HG03378 (cell line): Measurements from ENCODE around the gene RAPGEF1.

Experiments
- ATAC-seq: cut with Tn5 transposase; IDR thresholded peaks from one replicate; pipeline ENCODE4 v1.9.1; 2021; ENCODE audit warnings: mild to moderate bottlenecking, moderate library complexity; ENCODE audit not compliant: unreplicated experiment

The RAPGEF1 gene

DNA sequence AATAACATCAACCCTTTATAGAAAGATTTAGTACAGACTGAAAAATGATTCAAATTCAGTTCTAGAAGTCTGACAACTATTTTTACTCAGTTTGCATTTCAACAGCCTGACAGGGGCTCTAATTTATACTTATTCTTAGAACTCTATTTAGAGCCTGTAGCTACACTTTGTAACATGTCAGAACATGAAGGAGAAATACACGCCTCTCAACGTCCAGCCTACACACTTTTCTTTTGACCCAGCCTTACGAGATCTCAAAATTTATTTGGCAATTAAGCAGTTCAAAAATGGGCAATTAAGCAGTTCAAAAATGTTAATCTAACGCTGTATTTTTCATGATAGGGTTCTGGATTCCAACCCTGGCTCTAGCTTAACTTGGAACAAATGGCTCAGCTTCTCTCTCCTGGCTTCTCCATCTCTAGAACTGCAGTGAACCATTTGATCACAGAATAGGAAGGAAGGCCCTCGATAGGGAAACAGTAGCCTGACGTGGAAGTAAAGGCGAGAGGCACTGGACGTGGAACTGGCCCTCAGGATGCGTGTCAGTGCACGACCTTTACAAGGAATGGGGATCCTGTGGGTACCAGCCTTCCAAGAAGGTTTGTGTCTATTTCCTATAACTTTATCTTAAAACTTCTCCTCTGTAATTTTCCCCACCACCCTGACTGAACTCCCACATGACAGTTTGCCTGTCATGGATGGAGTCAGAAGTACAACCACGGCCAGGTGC, 128.1 kb downstream of the RAPGEF1 start:
- ATAC-seq = no peak

GRCh38 chr9:131610231-131610761, 129.6 kb downstream of the RAPGEF1 start:
- ATAC-seq = no peak

- ATAC-seq = no peak
These were observed 130.6 kb downstream of the RAPGEF1 start for GRCh38 chr9:131609099-131609830.

DNA sequence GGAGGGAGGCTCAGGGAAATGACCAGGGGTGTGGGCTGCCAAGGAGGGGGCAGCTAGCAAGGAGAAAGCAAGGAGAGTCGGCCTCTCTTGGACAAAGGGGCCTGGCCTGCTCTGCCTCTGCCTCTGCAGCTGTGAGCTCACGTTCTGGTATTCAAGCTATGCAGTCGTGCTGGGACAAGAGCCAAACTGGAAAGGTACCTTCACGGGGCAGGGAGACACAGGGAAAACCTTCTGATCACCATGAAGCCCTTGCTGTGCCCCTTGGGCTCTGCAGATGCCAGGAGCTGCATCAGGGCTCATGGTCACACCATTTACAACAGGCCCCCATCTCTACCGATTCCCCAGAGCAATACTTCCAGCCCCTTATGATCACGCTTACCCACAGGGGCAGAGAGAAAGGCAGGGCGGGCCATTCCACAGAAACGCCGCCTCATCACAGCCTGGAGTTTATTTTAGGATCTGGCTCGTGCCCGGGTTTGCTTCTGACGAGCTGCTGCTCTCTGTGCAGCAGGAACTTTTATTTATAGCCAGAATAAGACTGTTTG, 131.3 kb downstream of the RAPGEF1 start:
- no peak for ATAC-seq

DNA sequence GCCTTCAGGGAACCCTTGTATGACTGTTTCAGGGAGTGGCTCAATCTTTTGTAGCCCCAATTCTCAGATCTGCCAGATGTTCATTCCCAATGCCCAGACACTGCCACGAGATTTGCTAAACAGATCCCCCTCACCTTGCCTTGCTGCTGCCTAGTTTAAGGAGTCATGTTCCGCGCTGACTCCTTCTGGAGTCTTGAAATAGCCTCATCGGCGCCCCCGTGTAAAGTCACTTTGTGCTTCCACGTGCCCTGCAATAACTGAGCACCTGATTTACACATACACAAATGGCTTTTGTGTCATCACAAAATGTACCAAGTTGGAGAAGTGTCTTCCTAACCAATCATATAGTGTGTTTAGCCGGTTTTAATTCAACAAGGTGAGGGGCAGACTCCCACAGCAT, 132.3 kb downstream of the RAPGEF1 start:
- no peak for ATAC-seq

DNA sequence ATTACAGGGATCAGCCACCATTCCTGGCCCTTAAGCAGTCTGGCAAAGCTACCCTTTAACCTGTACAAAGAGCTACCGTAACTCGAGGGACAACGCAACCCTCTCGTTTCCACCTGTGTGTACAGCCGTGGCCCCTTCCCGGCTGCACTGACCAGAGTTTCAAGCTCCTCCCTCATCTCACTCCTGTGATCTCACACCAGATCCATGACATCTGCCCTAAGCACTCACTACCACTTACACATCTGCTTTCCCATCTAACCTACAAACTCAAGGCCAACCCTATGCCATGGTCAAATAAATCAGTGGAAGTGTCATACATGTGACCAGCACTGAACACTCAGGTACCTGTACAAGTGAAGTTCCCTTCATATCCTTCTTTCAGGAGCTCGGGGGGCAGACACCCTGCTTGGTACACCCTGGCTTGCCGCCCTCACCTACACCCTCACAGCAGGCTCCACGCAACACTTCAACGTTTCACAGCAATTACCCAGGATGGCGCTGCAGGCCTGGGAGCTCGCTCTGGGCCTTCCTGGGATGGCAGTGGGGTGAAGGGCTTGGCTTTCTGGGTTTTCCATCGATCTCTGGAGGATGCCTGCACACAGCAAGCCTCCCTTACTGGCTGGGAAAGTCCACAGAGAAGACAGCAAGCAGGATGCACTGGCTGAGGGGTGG, 132.8 kb downstream of the RAPGEF1 start:
- ATAC-seq = no peak

DNA sequence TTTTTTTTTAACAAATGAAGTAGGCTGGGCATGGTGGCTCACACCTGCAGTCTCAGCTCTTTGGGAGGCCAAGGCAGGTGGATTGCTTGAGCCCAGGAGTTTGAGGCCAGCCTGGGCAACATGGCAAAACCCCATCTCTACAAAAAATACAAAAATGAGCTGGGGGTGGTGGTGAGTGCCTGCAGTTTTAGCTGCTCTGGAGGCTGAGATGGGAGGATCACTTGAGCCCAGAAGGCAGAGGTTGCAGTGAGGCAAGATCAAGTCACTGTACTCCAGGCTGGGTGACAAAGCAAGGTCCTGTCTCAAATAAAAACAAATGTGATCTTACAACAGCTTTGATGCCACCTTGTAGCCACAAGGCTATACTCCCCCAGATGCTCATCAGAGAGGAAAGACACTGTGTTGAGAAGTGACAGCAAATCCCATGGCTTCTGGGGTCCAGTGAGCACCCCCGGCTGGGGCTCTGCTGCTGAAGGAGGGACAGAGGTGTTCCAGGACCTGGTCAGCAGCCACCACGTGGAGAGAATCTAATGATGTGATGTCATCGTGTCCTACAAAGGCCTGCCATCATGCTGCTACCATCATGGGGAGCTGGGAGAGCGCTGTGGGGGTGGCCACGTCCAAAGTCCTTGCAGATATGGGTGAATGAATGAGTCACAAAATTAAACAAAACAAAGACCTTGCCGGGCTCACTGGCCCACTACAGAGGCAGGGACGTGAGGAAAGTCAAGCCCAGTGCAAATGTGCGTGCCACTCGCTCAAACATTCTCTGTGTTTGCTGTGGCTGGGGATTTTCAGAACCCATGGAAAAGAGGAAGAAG, 133.9 kb downstream of the RAPGEF1 start:
- no peak for ATAC-seq

GRCh38 chr9:131603711-131604439, 136.0 kb downstream of the RAPGEF1 start:
- no peak for ATAC-seq

GRCh38 chr9:131603199-131603598, 136.7 kb downstream of the RAPGEF1 start:
- no peak for ATAC-seq

GRCh38 chr9:131601683-131602181, 138.1 kb downstream of the RAPGEF1 start:
- no peak for ATAC-seq

DNA sequence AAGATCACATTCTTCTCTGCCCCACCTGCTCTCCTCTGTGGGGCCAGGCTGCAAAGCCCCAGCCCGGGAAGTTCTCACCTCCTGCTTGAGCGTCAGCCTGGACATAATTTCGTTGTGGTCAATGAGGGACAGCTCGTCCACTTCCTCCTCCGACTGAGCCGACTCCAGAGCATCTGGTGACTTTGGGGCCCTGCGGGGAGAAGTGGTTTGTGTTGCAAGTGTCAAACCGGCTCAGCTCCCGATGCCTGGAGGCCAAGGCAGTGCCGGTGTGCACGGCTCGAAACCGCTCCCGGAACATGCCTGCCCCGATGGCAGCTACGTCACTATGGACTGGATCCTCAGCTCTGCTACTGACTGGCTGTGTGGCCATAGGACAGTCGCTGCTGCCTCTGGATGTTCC, 141.8 kb downstream of the RAPGEF1 start:
- no peak for ATAC-seq

GRCh38 chr9:131597246-131597645, 142.6 kb downstream of the RAPGEF1 start:
- ATAC-seq = no peak

- no peak for ATAC-seq
These were observed 143.5 kb downstream of the RAPGEF1 start for GRCh38 chr9:131596430-131596743.

- ATAC-seq = no peak
These were observed 144.0 kb downstream of the RAPGEF1 start for GRCh38 chr9:131595696-131596429.

DNA sequence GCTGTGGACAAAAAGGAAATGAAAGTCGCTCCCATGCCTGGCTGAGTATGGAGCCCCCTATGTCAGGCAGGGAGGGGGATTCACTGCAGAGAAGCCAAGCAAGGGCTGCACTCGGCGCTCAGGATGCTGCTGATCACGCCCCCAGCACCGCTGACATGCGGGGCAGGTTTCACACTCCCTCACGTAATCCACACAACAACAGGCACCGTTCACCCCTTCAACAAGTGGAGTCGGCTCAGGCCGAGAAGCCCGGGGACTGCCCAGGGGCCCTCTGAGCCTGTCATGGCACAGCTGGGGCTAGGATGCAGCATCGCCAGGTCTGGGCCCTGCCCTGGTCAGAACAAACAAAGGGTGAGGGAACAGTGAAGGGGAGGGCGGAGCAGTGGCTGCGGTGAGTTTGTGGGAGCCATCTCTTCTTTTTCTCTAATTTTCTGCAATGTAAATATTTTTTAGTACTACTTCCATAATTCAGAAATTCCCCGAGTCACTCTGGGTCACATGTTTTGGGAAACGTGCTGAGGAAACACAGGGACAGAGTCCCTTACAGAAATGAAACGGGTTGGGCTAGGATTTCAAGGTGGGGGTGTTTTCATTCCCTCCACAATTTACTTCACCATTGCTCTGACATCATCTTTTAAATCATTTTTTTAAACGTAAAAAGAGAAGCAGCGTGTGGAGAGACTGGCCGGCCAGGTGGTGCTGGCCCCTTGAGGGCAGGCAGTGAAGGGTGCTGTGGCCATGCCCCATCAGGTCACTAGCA, 144.8 kb downstream of the RAPGEF1 start:
- ATAC-seq = no peak

- no peak for ATAC-seq
These were observed 145.8 kb downstream of the RAPGEF1 start for GRCh38 chr9:131593936-131594665.

- no peak for ATAC-seq
These were observed 146.6 kb downstream of the RAPGEF1 start for GRCh38 chr9:131593091-131593820.
